HG02852 (cell line): ENCODE measurements around the gene HOXD13.

Experiments
- ATAC-seq: cut with Tn5 transposase; IDR thresholded peaks from one replicate; pipeline ENCODE4 v1.9.1; 2021; ENCODE audit warnings: mild to moderate bottlenecking, moderate library complexity; ENCODE audit not compliant: unreplicated experiment

The HOXD13 gene

DNA sequence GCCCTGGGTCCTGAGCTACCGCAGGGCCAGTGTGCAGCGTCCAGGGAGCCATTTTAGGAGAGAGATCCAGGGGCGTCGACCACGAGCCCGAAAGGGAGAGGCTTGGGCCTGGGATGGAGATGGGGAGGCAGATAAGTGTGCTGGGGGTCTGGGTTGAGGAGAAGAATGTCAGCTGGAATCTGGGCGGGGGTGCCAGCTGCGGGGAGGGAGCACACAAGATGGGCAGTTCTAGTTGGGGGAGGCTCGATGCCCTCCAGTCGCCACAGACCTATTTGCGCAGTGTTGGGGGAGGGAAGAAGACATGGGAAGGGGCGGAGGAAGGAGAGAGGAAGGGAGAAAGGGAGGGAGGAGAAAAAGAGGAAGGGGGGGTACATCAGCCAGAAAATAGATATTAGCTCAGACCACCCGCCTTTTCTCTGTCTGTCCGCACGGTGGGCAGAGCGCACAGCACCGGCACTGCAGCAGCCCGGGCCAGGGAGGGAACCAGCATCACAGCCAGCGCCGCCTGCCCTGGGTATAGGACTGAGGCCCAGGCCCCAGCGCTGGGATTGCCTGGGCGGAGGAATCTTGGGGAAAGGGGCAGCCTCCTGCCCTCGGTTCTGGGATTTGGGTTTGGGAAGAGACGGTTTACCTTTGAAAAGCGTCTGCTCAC lies 12.7 kb downstream of the HOXD13 start:
- ATAC-seq: no peak

DNA sequence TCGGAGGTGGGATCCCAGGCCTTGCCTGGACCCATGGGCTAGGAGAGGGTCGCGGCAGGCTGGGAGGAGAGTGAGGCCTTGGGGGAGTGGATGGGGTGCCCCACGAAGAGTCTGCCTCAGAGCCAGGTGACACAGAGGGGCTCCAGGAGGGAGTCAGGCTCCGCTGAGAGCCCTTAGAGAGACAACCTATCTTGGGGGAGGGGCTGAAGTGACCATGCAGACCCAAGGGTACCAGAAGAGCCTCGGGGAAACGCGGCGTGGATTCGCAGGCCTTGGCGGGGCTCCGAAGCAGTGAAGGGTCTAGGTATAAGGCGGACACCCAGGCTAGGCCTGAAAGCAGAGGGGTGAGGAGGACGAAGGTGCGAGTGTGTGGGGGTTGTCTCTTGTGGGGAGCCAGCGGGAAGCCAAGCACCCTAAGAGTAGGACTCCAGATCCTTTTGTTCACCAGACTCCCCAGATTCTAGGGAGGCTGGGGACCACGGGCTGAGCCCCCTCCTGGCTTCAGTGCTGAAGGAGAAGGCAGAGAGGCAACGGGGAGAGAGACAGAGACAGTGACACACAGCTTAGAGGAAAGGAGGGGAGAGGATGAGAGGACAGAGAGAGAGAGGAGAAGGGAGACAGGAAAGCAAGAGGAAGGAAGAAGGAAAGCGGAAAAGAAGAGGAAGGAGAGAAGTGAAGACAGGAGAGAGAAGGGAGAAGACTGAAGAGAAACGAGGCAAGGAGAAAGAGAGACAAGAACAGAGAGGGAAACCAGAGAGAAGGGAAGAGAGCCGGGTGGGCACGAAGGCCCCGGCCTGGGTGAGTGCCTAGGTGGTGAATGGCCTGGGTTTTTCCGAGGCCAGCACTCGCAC lies 13.4 kb downstream of the HOXD13 start:
- ATAC-seq: no peak

DNA sequence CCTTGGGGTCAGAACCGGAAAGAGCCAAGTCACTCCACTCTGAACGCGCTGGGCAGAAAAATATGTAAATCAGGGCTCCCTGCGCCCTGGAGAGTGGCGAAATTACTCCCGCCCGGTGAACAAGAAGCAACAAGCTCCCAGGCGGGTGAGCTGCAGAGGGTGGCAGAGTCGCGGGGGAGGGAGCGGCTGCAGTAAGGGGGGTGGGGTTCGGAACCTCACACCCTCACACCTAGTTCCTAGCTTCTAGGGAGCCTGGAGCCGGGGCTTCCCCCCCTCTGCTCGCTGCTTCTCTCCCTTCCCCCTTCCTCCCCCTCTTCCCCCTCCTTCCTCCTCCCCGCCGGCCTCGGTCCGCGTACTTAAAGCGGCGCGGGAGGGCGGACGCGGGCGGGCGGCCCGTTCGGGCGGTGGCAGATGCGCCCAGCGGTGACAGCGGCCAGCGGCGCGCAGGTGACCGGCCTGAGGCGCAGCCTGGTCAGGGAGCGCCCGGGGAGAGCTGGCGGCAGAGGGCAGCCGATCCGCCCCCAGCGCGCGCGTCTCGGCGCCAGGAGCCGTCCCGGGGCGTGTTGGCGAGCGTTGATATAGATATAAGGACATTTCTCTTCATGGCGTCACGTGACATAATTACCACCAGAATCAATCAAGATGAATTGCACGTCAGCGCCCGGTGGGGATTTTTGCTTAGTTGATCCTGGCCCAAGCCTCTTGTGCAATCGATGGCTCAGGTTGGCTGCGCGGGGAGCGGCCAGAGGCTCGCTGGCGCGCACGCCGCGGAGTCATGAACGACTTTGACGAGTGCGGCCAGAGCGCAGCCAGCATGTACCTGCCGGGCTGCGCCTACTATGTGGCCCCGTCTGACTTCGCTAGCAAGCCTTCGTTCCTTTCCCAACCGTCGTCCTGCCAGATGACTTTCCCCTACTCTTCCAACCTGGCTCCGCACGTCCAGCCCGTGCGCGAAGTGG lies 14.3 kb downstream of the HOXD13 start, which contains the start of gene HOXD11:
TSS of gene HOXD11 (plus strand) at position 700 of the 959 bp plus-strand sequence. CDS start at position 776, 76 bp downstream.
- ATAC-seq: no peak

DNA sequence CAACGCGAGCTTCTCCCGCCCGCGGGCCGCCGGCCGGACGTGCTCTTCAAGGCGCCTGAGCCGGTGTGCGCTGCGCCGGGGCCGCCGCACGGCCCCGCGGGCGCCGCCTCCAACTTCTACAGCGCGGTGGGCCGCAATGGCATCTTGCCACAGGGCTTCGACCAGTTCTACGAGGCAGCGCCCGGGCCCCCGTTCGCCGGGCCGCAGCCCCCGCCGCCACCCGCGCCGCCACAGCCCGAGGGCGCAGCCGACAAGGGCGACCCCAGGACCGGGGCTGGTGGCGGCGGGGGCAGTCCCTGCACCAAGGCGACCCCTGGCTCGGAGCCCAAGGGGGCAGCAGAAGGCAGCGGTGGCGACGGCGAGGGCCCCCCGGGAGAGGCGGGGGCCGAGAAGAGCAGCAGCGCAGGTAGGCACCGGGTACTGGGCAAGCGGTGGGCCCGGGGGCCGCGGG lies 15.2 kb downstream of the HOXD13 start:
- no peak for ATAC-seq

DNA sequence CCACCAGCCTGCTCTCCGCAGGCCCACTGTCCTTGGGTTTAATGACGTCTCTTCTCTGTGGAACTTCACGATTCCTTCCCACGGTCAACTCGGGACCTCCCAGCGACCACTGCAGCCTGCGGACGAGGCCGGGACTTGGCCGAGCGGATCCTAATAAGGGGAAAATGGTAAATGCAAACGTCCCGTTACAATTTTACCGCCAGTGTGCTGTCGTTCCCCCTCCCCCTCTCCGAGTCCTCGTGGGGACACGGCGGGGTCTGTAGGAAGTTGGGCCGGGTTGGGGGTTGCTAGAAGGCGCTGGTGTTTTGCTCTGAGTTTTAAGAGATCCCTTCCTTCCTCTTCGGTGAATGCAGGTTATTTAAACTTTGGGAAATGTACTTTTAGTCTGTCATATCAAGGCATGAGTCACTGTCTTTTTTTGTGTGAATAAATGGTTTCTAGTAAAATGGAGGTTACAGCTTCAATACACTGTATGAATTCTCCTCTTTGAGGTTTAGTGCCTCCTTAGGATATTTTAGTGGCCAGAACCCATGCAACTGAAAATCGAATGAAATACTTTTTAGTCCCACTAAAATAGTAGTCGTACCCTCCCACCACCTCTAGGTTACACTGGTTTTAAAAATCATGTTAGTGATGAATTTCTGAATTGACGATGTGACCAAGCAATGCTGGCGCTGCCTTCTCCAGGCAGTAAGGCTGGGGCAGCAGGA lies 16.8 kb downstream of the HOXD13 start:
- ATAC-seq: no peak

DNA sequence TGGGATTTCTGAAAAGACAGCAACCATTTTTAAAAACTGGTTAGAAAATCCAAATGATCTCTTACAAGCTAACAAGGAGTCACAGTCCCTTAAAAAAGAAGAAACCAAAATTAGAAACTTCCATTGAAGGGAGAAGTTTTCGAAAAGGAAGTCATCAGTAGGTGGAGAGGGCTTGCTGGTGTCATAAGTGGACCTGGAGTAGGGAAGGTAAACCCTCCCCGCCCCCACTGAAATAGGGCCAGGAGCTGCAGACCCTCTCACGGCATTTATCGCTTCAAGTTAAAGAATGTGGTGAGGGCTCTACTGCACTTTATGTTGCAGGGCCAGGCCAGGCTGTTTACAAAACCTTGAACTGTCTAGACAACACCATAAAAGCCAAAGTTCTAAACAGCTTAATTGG lies 17.4 kb downstream of the HOXD13 start:
- no peak for ATAC-seq

DNA sequence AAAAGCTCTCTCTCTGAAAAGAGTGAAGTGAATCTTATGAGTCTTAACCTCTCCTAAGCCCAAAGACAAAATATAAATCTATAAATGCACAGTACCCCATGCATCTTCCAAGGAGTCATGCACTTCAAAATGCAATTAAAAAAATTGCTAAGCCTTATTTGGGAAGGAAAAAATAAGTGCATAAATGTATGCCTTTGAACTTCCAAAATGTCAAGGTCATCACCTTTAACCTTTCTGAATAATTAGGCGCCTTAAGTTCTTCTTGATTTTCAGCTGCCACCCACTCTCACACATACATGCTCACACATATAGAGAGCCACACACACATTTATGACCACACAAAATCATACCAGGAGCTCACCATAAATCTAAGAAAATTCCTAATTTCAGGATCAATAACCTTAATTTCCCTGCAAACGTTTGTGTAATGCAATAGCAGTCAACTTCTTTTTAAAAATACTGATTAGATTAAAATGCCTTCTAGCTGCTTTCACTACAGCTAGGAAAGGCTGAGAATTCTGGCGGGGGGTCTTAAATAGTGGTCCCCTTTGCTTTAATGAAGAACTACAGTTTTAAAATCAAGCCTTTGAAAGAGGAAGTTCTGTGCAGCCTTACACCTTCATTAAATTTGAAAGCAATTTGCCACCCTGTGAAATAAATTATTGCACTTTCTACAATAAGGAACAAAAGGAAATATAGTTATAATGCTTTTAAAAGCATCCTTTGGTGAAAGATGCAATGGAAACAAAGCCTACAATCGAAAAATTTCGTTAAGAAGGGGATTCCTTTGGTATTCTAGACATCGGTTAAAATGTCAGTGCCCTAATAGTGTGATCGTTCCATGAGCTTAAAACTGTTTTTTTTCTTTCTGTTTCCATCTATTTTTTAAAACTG lies 18.1 kb downstream of the HOXD13 start:
- ATAC-seq: no peak

DNA sequence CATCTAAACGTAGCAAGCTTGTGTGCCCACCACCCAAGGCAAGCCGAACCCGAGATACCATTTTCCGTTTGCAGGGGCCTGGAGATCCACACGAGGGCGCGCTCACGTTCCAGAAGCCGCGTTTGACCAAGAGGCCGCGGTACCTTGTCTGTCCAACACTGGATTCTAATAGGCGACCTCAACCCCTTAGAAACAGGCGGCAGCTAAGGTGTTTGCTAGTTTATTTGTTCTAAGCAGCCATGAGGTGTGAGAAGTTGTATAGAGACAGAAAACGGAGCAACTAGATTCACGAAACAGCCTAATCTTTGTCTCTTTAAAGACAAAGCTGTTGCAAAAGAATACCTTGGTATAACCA lies 18.8 kb downstream of the HOXD13 start:
- ATAC-seq: no peak

DNA sequence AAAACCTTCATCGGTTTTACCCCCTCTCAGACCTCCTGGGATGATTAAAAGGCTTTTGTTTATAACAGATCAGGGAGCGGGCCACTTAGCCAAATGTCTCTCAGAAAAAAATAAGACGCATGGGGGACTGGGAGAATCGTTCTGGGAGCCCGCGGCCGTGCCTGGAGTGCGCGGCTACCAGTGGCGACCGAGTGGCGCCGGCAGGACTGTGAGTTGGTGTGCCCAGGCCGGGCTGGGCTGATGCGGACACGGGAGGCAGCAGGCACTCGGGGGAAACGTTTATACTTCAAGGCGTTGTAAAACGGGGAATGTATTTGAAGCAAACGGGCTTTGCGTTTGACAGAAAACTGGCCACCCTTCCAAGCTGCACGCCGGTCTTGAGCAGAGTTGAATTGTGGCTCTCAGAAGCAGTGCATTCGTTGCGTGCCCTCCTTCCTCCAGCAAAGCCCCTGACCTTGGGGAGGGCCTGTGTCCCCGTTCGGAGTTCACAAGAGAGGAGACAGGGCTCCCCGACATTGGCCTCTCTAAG lies 19.4 kb downstream of the HOXD13 start:
- no peak for ATAC-seq

DNA sequence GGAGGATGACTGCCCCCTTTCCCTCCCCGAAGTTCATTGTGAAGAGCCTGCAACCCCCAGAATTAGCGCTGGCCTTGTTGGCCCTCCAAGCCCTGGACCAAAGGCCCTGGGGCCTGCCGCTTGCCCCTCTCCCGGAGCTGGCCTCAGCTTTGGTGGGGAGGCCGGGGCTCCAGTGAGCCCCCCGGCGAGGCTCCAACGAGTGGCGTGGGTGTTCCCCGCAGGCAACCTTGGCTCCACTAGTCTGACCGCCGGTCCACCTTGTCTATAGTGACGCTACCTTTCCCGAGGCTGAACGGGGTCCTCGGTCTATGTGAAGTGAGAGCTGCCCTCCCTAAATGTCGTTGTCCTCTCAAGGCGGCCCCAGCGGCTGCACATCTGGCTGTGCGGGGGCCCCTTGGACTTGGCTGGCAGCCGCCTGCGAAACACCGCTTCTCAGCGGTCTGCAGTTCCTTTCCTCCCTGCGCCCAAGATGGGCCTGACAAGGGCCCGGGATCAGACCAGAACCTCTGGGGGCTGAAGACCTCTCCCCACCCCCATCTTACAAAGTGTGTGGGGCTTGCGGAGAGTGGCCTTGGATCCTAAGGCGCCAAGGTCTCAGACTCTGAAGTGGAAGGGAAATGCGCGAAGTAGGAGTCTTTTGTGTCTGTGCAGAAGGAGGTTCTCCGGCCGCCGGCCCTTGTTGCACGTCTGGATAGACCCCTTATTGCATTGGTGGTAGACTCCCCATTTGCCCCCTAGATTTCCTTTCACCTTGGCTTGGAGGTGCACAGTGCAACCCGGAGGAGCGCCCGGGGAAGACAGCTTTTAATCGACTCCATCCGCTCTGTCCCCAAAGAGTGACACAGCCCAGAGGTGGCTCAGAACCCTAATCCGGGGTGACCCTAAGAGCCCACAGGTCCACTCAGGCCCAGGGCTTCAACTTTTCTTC lies 20.1 kb downstream of the HOXD13 start:
- ATAC-seq: no peak

DNA sequence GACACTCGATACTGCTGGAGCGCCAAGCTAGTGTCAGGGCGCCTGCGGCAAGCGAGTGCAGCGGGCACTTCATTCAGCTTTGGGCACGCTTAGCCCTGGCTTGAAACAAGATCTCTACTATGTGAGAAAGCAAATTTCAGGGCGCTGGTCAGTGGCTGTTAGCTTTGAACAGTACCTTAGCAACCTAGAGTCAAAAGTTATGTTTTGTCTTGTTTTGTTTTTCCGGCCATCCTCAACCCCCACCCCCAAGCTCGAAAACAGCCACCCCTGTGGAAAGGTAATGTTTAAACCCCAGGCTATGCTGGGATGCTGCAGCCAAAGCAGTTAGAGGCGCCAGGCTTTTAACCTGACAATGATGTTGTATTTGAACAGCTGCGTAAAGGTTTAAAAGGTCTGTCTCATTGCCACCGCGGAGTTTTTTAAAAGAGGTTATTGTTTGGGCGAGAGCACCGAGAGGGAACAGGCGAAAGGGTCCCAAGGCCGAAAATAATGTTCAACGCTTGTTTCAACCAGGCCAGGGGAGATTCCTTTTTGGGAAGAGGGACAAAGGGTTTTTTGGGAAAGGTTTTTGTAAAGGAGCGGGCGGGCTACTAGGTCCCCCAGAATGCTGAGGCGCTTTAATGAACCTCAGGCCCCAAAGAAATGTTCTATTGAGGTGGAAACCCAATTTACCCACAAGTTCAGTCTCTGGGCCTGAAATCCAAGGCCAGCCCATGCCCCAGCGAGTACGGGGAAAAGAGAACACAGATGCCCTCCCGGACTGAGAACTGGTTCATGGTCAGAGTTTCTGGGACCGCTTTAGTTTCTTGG lies 21.8 kb downstream of the HOXD13 start:
- ATAC-seq: no peak

DNA sequence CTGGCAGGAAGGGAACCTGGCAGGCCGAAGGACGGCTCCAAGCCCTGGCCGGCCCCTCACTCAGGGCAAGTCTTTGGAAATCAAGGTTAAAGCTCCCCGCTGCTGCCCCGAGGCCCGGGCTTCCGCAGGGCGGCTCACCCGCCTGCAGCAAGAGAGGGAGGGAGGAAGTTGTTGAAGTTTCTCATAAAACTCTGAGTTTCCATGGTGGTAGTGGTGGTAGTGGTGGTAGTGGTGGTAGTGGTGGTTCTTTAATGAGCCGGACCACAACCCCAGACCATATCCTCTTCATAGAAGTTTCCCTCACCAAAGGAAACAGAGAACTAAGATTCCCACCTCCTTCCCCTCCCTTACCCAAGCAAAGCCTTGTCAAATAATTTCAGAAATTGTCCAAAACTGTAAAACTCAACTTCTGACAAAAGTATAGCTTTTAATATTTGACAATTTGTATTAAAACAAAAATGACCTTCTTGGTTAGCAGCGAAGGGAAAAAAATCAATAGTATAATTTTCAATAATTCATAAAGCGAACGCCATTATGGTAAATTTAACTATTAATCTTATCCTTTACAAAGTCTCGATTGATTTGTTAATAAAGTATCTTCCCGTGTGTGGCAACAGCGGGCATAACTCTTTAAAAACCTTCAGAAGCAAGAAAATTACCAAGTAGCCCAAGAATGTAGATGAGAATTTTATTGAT lies 22.6 kb downstream of the HOXD13 start:
- no peak for ATAC-seq

DNA sequence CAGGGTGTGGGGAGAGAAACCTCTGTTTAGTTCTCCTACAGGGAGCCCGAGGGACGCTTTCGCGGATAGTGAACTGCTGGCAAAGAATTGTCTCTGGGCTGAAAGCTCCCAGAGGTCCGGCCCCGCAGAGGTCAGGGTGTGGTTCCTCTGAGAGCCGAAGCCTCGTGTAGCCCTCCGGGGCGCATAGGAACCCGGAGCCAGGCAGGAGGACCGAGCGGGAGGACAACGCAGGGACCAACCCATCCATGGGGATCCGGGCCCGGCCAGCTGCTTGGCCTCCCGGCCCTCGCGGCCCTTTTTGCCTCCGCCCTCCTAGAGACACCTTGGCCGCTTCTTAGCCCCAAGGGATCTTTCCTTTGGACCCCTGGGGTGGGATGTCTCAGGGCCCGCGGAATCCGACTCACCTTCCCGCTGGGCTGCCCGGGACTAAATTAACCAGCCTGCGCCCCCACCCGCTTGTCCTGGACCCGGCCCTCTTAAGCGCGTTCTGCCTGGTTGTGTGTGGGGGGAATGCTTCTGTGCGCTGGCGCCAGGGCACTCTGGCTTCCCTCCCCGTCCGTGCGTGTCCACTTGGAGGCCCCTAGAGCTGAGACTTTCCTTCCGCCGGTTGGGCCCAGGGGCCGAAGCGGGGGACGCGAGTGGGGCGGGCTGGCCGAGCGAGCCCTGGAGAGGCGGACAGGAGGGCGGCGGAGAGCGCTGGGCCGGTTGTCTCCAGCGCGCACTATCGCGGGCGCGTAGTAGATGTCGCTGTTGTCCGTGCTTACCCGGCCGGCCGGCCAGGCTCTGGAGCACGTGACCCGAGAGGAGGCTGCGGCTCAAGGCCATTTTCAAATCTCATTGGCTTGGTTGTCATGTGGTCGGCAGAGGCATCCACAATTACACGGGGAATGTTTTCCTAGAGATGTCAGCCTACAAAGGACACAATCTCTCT lies 23.6 kb downstream of the HOXD13 start, which contains the start of gene HOXD10:
TSS of gene HOXD10 (plus strand) at position 896 of the 931 bp plus-strand sequence. CDS start 56 bp downstream, outside the sequence.
- no peak for ATAC-seq

DNA sequence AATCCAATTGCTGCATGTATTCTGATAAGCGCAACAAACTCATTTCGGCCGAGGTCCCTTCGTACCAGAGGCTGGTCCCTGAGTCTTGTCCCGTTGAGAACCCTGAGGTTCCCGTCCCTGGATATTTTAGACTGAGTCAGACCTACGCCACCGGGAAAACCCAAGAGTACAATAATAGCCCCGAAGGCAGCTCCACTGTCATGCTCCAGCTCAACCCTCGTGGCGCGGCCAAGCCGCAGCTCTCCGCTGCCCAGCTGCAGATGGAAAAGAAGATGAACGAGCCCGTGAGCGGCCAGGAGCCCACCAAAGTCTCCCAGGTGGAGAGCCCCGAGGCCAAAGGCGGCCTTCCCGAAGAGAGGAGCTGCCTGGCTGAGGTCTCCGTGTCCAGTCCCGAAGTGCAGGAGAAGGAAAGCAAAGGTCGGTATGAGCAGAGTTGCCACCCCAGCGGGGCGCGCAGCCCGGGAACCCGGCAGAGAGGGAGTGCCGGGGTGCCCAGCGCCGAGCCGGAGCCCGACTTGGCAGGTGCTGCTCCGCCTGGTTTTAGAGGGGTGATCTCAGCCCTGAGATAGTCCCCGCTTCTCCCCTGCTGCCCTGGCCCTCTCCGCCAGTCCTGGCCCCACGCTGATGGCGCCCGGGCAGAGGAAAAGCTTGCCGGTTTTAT lies 24.8 kb downstream of the HOXD13 start:
- no peak for ATAC-seq

DNA sequence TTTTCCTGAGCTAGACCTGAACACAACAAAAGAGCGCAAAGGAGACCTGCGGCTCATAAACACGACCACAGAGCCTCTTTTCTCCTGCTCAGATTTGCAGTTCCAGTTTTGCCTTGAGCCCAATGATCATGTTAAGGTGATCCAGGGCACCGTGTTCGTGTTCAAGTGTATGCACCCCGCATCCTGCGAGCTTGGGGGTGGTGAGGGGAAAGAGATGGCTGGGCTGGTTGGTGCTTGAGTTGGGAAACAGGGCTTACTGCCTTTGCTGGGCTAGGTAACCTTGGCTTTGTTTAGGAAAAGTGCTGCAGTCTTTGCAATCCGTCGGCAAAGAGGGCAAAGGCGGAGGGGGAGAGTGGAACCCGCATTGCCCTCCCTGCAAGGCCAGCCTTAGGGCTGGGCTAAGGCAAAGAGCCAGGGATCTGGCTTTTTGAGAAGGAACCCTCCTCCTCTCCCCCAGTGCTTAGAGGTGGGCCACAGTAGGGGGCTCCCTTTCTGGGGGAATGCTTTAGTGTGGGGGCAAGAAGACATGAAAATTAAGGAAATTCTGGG lies 25.4 kb downstream of the HOXD13 start:
- no peak for ATAC-seq
